Stimulated activated CD4-positive, alpha-beta T cell treated with anti-CD3 and anti-CD28 coated beads, Interleukin-1b, Interleukin-23, amount 100 ng/mL, for 48 hours (primary cell): Measurements from ENCODE around the gene DUSP6.
"Not testable (repeated sequence)": the region's sequence is repeated elsewhere in the genome, so short reads cannot be mapped to it uniquely, and the experiment has no call there.

Experiments used
- DNase-seq: peaks from one replicate; pipeline ENCODE4 v3.0.0-alpha.2; 2020

DUSP6 gene

DNA sequence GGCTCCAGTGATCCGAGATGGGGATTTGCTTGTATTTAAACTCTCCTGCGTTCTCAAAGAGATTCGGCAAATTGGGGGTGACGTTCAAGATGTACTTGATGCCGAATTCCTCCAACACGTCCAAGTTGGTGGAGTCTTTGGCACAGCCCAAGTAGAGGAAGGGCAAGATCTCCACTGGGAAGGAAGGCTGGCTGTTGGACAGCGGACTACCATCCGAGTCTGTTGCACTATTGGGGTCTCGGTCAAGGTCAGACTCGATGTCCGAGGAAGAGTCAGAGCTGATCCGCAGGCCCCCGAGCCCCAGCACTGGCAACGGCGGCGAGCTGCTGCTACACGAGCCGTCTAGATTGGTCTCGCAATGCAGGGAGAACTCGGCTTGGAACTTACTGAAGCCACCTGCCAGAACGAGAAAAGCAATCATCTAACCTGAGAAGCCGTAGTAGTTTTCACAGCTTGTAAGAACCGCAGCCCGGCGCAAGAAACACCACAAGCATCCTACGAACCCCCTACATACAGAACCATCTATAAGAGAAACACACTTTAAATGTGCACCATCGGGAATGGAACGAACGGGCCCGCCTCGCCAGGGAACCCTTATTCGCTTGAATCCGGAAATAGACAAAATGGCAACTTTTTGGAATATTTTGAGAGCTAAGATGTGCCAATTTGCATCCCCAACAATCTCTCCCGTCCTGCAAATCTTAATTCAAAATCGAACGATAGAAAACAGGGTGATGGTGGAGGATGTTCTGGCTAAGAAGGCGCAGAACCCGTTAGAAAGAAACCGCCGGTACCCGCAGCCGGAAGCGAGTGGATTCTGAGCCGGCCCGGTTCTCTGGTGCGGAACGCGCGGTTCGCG, 1.4 kb downstream of the DUSP6 start:
- DNase-seq = no peak

DNA sequence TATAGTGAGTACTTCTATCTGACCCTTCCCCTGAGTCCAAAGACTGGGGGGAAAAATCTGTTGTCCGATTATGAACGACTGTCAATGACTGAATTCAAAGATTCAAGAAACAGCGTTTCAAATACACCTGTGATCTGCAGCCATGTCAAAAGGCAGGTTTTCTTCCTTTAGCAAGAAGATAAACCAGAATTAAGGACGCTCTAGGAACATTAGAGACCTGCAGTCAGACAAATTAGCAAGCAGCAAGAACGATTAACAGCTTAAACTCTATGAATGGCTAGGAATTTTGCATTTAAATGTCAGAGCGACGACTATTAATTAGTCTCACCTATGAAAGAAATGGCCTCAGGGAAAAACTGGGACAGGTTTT, 2.1 kb downstream of the DUSP6 start:
- DNase-seq = no peak

DNA sequence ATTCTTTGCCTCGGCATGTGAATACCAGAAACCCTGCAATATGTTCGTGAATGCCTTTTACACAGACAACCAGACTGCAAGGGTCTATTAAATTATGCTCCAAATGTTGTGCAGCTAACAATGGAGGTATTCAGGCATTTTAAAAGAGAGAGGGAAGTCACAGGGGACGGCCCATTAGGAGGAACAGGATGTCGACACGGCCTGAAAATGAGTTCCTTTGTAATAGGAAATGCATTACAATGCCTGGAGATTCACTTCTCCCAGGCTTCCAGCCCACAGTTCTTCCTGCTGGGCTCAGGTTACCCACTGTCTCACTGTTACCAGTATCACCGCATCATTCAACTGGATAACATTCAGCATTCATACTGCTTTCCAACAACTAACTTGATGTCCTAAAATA, 2.5 kb downstream of the DUSP6 start:
- DNase-seq = no peak

DNA sequence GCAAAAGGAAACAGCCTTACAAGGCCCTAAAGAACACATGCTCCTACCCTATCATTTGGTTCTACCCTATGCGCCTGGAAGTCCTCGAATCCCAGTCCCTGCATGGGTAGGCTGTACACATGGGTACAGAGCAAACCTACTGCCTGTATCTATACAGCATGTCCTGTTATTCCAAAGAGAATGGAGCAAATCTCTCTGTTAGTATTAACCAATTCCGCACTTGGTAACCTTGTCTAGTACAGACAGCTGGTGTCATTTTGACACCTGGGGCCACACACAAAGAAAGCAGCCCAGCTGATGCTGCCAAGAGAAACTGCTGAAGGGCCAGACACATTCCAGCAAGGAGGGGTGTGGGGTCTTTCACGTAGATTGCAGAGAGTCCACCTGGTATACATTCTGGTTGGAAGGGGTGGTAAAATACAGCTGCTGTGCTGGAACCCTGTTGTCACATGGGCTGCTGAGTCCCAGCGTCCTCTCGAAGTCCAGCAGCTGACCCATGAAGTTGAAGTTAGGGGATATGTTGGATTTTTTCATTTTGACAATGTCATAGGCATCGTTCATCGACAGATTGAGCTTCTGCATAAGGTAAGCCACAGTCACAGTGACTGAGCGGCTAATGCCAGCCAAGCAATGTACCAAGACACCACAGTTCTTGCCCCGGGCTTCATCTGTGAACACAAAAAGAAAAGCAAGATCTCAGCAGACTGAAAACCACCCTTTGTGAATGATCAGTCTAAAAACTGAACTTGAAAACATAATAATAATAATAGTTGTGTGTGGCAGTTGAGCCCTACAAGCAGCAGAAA, 3.2 kb downstream of the DUSP6 start:
- DNase-seq = no peak

DNA sequence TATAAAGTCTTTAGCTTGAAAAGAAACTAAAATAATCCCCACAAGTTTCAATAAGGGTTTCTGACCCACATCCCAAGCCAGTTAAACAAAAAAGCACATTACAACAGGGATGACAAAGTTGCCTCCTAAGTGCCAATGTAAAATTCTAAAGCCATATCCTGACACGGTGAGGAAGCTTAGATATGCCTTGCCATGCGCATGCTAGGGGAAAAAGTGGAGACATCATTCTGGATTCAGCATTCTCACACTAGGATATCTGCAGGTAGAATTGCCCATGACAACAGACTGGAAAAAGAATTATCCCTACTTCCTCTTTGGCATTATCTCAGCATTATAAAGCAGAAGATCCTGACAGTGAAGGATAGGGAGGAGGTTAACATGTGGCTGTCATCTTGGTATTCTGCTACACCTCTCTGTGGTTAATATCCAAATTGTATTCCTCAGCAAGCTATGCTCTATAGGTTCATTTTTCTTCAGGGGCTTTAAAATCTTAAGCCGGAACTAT, 4.9 kb downstream of the DUSP6 start:
- no peak for DNase-seq

DNA sequence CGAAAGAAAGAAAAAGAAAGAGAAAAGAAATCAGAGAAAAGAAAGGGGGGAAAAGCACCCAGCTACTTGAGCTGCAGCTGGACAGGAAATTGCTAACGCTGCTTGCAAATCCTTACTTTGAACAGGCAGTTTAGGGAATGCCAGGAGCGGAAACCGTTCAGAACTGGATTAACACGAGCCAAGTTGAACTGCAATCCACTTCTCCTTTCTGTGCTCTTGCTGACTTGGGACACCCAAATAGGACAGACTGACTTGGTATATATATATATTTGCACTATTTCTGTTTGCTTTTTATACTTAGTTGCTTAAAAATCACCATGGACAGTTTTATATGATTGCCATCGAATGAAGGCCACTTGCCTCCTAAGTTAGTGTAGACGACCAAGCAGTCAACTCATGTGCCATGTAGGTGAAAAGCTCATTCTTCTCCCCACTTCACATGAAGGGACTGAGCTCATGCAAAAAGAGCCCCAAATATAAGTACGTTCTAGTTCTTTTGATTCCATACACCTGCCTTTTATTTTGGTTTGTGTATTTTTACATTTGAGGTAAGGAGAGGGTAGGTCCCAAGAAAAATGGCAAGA, 5.5 kb downstream of the DUSP6 start:
- no peak for DNase-seq

DNA sequence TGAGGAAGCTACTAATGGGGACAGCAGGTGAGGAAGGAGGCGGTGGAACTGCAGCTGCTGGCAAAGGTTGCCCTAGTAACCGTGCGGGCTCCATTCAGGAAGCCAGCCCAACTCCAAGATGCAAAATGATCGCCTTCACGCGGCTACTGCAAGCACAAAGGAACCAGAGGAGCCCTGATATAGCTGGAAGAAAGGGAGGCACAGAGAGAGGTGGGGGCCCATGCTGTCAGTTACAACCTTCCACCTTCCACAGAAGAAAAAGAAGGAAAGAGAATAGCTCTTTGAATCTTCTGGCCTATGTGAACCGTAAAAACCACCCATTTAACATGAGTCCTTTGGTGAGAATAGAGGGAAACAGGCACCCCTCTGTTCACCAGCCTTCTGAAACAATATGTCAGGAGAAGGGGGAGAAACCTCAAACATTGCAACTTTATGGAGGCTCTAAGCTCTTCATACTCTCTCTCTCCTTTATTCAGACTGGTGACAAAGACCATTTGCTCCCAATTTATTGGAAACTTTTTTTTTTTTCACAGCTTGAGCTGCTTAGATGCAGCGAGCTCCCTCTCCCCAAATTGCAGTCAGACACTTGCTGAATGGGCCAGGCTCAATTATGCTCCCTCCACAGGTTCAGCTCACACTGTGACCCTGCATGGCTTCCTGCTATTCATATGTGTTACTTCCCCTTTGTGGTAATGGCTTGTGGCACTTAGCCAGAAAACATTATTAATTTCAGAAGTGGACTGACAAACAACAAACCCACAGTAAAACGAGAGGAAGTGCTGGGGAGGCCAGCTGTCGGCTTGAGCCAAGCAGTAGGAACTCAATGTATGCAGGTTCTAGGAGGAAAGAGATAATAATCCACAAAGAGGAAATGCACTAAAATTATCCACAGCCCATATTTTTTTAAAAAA, 6.2 kb downstream of the DUSP6 start:
- peak; percentile 43 for DNase-seq

DNA sequence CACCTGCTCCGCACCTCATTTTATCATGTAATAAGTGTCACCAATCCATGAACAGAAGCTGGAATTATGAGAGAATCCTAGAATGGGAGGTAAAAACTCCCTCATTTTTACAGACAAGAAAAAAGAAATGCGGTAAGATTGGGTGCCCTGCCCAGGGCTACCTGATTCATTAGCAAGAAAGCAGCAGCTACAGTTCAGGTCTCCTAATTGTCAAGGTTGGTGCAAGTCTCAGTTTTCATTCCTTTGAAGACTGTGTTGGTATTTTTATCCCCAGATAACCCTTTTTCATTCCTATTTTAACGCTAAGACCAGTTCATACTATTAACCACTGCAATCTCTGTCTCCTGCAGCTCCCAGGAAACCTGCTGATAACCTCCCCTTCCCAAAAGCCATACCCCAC, 6.9 kb downstream of the DUSP6 start:
- DNase-seq = no peak

DNA sequence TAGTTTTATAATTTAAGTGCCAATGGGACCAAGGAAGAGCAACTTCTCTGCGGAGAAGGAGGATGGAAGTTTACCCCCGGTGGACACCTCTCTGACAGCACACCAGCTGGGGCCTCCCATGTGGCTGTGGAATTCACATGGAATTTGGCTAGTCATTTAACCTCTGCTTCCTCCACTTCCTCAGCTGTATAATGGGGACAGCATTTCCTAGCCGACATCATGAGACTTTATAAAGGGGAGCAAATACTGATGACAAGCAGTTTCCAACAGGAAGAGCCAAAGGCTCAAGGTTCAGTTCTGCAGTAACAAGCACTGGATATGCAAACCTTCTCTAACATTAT, 7.5 kb downstream of the DUSP6 start:
- no peak for DNase-seq

DNA sequence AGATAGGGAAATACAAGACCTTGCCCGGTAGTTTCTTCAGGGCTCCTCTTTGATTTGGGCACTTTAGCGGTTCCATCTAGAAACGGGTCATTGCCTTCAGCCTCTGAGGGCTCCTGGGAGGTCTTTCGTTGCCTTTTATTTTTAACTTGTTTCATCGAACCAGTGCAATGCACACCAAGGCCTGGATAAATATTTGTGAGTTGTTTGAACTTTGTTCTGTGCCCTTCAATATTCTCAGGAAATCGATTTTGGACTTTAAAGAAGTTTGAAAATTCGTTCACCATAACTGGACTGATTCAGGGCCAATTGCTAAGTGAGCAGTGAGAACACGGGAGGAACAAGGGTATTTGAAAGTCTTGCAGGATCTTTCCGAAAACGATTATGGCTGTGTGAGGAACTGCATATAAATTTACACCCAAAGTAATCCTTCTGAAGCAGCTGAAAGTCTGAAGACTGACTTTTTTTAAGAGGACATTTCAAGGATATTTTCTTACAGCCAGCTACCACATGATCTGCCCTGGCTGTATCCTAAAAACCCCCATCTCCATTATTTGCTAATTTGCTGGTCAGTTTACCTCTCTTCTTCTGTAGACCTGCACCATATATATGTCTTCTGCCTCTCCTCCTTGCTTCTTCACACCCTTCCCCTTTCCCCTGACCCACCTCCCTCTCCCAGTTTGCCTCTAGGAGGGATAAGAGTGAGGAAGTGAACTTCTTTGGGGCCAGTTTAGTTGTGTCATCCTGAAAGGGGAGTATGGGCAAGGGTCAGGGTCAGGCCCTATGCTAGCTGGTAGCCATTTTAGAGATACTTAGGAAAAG, 8.0 kb downstream of the DUSP6 start:
- no peak for DNase-seq

DNA sequence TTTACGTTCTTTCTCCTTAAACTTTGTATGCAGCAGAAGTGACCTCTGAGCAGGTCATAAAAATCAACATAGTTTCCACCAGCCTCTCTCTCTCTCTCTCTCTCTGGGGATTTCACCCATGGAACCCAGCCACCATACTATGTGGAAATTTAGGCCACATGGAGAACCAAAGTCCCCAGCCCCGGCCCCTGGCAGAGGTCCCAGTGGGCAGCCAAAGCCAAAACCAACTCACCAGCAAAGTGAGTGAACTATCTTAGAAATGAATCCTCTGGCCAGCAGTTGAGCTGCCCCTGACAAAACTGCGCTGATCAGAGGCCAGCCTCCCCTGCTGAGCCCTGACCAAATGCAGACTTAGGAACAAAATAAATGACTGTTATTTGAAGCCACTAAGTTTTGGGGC, 9.2 kb downstream of the DUSP6 start:
- no peak for DNase-seq

DNA sequence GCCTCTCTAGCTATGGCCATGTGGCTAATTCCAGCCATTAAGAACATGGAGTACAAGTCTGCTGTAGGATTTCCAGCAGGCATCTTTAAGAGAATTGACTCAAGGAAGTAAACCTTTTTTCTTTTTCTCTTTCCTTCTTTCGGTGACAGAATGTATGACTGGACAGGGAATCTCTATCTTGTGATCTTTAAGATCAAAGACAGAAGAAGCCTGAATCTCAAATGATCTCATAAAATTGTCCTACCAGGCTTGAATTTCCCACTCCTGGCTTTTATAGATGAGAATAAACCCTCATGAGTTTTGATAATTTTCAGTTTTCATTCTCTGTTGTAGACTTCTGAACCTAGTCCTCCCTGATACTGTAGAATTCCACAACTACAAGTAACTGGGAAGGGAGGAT, 11.4 kb downstream of the DUSP6 start:
- no peak for DNase-seq

DNA sequence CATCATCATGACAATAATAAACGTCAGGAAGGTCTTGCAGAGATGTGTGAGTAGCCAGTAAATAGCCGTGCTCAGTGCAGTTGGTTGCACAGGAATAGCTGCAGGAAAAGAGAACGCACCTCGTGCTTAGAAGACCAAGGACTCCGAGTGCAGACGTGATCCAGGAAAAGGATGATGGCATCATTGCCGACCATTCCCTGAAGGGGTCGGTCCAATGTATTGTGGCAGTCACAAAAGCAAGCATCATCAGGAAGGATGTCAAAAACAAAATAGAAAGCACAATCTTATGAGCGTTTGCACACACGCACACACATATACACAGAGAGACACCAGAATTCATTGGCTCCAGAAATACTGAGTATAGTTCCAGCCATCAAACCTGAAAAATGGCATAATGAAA, 12.8 kb downstream of the DUSP6 start:
- no peak for DNase-seq

DNA sequence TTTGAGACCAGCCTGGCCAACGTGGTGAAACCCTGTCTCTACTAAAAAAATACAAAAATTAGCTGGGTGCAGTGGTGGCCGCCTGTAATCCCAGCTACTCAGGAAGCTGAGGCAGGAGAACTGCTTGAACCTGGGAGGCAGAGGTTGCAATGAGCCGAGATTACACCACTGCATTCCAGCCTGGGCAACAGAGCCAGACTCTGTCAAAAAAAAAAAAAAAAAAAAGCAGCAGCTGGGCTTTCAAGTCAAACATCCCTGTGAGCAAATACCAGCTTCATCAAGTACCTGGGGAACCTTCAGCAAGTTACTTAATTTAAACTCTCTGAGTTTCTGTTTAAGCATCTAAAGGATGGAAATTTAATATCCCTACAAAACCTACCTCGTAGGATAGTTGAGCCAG, 15.2 kb downstream of the DUSP6 start:
- not testable (repeated sequence) for DNase-seq

DNA sequence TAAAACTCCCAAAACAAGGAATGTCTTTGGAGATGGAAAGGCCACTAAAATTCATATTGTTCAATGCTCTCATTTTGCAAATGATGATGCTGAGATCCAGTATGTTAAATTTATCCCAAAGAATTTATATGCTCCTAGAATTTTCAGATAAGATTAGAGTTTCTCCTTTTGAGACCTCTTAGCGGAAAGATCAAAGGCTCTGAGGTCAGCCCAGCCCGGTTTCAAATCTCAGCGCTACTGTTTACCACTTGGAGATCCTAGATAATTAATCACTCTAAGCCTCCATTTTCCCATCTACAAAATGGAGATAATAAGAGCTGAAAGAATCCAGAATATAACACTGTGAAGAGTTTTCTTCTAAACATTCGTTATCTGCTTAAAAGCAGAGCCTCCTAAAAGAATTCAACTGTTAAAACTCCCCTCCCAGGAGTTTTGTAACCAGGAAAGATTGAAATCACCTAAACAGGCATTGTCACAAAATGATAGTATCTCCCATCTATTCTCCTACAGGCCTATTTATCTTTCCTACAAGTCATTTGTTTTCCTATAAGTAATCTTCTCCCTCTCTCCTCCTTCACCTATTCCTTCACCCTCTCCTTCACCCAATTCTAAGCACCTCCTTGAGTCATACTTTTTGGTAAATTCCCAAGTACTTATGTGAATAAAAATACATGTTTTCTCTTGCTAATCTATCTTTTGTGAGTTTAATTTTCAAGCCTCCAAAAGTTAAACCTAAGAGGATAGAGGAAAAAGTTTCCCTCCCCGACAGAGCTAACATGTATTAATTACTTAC, 16.7 kb downstream of the DUSP6 start:
- no peak for DNase-seq

DNA sequence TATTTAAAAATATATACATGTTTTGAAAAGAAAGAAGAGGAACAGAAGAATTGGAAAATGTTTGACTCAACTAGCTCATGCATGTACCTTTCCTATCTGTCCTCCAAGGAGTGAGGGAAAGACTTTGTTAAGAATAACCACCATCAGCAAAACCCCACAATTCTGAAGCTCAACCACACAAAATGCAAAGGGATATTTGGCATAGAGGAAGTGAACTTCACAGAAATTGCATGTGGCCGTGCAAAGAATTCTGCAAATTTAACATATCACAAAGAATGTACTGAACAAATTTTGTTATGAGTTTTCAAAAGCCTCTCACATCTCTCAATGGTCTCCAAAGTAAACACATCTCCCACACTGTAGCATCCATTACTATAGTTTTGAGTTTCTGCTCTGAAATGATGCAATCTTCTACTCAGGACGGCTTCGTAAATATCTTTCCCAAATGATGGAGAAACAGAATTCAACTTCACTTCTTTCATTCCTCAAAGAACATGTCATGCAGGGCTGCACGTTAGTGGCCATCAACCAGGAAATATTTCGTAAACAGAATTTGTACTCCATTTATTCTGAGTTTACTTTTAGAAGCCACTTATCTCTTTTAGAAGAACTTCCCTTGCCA, 17.6 kb downstream of the DUSP6 start:
- no peak for DNase-seq

DNA sequence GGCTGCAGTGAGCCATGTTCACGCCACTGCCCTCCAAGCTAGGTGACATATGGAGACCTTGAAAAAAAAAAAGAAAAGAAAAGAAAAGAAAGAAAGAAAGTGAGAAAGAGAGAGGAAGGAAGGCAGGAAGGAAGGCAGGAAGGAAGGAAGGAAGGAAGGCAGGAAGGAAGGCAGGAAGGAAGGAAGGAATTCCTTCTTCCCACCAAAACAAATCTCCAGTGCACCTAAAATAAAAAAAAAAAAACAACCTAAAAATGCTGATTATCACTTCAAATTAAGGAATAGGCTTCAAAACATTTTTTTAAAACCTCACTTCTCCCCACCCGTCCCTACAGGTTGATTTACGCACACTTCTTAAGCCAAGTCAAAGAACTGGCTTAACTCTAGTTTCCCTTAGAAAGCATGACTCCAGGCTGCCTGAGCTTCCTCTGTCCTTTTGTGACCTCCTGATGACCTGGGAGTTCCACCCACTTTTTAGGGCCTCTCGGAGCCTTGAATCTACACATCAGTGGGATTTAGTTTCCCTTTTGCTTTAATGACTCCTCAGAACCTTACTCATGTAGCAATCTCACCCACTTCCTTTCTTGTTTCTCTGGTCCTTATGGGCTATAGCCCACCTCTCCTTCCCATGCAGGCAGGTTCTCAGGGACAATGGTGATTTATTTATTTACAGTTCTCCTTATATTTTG, 18.6 kb downstream of the DUSP6 start:
- DNase-seq = peak; percentile 45

DNA sequence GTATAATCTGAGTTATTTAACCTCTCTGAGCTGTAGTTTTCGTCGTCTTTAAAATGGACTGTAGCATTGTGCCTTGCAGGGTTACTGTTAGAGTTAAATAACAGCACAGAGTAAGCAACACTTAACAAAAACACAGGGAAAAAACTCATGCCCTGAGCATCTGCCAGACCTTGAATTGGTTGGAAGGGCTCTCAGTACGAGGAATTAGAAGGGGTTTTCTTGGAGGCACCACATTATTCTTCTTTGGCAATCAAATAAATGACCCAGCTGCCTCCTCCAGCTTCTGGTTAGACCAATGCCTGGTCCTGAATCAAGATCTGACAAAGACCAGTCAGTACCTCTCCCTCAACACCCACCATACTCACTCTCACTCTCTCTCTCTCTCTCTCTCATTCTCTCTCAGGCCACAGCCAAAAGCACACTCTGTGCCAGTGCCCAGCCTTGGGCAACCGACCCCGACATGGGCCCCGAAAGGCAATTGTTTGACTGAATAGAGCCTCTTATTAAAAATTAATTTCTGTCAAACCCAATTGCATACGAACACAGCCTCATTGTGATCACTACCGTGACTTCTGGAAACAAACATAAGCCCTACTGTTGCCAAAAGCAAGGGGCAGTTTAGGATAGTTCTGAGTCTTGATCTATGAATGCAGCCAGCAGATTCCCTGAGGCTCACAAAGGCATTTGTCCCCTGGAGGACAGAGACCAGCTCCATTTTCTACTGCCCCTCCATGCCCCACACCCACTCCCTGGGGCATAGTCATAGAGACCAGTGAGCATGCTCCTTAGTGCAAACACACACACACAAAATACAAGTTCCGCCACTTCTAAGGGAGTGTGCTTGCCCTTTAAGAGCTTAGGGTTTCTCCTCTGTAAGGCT, 23.9 kb downstream of the DUSP6 start:
- no peak for DNase-seq
